ENCODE data around the gene MYOM1. TPM values are rescaled to one million over a fixed set of nuclear protein-coding genes. Genes with fewer than 3 reads are reported as not detected.
"Not testable (repeated sequence)": the region's sequence is repeated elsewhere in the genome, so short reads cannot be mapped to it uniquely, and the experiment has no call there.

MYOM1 gene
- total RNA-seq, 1 donor from 2014 or later: 878 TPM

DNA sequence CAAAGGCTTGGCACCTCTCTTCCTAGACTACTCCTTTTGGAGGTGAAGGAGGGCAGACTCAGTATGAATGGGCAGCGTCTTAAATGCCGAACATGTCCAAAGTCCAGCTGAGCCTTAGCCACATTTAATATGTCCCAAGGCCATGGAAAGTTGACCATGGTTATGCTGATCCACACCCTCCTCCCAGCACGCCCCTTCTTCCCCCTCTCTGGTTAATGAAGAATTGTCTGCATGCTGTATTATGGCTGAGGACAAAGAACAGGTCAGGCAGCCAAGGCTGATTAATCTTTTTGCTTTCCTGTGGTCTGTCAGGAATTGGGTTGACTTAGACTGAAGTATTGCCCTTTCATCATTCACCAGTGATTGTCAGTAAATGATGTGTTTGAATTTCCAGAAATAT lies 5.8 kb upstream of the MYOM1 start:
- intact Hi-C loops (cut with DNase I): no loop called here
- DNase-seq (ENCODE audit: low spot score): no peak

DNA sequence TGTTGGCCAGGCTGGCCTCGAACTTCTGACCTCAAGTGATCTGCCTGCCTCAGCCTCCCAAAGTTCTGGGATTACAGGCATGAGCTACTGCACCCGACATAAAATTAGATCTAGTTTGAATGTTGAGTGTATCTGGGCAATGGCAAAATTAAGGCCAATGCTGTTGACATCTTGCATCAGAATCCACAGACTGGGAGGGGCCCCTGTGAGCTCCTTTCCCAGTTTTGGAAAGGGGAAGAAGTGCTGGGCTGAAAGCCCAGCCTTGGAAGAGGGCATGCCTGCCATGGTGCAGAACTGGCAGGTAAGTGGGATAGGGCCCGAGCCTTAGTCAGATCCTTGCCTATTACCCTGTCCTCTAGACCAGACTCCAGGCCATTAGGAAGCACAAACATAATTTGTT lies 4.5 kb upstream of the MYOM1 start:
- no peak for DNase-seq (ENCODE audit: low spot score)
- intact Hi-C loops (cut with DNase I): no loop called here

DNA sequence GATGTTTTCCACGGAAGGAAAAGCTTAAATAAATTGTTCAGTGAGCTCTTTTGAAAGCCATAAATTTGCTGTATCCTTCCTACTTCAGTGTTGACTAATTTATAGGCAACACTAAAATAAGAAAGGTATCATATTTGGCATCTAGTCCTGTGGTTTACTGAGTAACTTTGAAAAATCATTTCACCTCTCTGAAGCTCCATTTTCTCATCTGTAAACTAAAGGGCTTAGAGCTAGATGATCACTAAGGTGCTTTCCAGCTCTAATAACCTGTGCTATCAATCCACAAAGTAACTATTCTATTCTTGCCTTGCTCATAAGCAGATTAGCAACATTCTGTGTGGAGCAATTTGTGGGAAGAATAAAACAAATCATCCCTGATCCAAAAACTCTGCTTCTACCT lies 3.6 kb upstream of the MYOM1 start:
- intact Hi-C loops (cut with DNase I): no loop called here

DNA sequence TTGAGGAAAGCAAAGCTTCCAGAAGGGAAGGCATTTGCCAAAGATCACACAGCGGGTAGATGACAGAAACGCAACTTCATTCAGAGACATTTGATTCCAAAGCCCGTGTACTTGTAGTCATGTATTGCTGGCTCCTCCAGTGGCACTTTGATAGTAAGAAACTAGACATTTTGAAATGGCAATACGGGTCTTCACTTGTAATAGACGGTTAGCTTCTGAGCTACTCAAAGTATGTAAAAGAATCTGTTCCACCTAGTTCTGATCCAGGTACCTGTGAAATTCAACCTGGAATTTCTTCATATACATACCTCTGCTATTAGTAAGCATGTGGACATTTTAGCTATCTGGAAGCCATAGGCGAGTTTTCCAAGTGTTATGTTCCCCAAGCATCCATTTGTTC lies 1.7 kb upstream of the MYOM1 start:
- no peak for DNase-seq (ENCODE audit: low spot score)
- intact Hi-C loops (cut with DNase I): no loop called here

More for the DNA sequence above, 3.6 kb upstream of the MYOM1 start:
- DNase-seq (ENCODE audit: low spot score): no peak

DNA sequence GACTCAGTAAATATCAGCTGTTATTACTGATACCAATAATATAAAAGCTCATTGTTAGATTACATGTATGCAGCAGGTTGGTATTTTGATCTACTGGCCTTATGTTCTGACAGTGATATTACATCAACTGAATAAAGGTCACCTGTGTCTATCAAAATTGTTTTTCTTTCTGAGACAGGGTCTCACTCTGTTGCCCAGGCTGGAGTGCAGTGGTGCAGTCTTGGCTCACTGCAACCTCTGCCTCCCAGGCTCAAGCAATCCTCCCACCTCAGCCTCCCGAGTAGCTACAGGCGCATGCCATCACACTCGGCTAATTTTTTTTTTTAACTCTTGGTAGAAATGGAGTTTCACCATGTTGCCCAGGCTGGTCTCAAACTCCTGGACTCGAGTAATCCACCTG lies 1.1 kb upstream of the MYOM1 start:
- intact Hi-C loops (cut with DNase I); DNase-seq (ENCODE audit: low spot score): not testable (repeated sequence)

DNA sequence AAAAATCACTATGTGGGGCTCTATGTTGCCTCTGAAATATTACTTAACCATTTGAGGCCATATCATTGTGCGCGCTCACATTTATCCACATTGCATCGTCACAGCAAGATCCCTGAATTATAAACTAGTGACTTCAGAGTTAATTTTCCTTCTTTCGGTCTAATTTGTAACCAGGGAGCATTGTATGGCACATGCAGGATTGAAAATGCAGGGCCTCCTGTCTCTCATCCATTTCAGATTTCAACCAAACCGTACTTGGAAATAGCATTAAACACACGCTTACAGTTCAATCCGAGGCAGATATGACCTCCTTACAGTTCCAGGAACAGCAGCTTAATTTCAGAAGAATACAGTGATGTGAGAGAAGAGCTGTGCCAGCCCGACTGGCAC lies 532 bp downstream of the MYOM1 start:
- intact Hi-C loops (cut with DNase I): no loop called here

DNA sequence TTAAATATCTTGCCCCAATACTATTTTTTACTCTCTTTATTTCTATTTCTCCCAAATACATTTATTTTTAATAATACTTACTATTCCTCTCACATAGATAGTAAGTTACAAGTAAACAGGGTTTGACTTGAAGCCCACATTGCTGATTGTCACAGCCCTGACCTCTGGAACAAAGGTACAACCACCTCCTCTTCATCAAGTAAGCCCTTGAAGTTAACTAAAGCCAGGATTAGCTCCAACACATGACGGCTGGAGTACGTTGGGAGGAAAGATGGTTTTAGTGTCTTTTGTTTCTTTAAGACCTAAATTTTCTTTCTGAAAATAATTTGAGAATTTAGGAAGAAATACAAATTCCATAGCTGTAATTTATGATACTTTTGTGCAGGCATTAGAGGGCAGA lies 949 bp downstream of the MYOM1 start:
- intact Hi-C loops (cut with DNase I): loop anchor here (1.0 kb wide), 1 partner anchor 28 kb away; the partner anchor contains the start of gene MYL12A
- no peak for DNase-seq (ENCODE audit: low spot score)

More for the DNA sequence above, 532 bp downstream of the MYOM1 start:
- DNase-seq (ENCODE audit: low spot score): no peak

DNA sequence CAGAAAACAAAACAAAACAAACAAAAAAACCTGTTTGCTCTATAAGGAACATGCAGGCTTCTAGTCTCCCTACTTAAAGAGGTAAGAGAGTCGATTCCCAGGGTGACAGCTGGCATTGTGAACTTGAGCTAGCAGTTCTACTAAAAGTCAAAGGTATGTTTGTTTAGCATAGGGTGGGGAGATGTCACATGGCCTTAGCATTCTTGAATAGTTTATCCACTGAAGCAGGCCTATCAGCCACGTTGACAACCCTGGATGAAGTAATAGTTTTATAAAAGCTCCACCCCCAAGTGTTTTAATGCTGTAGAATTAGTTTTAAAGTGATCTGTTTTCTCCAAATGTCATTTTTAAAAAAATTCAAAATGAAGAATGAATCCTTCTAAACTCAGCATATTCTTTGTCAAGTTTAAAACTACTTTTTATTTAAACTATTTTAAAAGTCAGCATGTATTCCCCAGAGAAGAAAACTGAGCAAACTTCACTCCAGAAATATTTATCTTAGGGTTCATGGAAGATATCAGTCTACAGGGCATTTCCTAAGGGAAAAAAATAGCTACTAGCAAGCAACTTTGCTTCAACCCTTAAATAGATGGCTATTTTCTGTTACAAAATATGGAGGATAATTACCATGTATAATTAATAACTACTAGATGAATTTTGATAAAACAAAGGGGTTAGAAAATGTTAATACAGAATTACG lies 1.7 kb downstream of the MYOM1 start:
- intact Hi-C loops (cut with DNase I): loop anchor here (1.0 kb wide), 1 partner anchor 29 kb away; the partner anchor contains the start of gene MYL12A
- DNase-seq (ENCODE audit: low spot score): no peak

DNA sequence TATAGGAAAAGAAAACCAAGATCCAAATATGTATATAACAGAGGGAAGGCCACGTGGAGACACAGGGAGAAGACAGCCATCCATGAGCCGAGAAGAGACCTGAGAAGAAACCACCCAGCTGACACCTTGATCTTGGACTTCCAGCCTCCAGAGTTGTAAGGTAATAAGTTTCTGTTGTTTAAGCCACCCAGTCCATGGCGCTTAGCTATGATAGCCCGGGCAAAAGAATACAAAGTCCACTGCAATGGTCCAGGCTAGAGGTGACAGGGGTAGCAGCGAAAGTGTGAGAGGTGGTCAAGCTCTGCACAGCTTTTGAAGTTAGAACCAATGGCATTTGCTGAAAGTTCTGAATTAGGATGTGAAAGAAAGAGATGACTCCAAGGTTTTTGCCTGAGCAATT lies 2.8 kb downstream of the MYOM1 start:
- no peak for DNase-seq (ENCODE audit: low spot score)
- intact Hi-C loops (cut with DNase I): no loop called here

DNA sequence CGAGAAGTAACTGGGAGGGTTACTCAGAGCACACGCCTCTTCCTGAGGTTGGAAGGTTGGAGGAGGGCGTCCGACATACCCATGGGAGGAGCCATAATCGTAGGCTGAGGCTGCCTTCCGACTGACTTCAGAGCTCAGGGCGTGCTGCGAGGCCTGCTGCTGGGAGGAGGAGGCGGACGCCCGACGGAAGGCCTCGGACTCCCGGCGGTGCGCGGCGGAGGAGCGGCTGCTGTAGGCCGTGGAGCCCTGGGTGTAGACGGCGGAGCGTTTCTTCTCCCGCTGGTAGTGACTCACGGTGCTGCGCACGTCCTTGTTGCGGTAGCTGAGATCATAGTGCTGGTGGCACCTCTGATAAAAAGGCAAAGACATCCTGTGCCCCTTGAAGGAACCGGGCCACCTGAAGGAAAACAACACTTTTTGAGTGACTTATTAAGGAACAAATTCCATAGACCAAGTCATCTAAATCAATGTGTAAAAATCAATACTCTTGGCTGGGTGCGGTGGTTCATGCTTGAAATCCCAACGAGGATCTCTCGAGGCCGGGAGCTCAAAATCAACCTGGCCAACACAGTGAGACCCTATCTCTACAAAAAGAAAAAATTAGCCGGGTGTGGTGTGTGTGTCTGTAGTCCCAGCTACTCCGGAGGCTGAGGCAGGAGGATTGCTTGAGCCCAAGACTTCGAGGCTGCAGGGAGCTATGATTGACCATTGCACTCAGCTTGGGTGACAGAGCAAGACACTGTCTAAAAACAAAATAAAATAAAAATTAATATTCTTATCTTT lies 4.7 kb downstream of the MYOM1 start:
- no peak for DNase-seq (ENCODE audit: low spot score)
- intact Hi-C loops (cut with DNase I): no loop called here

DNA sequence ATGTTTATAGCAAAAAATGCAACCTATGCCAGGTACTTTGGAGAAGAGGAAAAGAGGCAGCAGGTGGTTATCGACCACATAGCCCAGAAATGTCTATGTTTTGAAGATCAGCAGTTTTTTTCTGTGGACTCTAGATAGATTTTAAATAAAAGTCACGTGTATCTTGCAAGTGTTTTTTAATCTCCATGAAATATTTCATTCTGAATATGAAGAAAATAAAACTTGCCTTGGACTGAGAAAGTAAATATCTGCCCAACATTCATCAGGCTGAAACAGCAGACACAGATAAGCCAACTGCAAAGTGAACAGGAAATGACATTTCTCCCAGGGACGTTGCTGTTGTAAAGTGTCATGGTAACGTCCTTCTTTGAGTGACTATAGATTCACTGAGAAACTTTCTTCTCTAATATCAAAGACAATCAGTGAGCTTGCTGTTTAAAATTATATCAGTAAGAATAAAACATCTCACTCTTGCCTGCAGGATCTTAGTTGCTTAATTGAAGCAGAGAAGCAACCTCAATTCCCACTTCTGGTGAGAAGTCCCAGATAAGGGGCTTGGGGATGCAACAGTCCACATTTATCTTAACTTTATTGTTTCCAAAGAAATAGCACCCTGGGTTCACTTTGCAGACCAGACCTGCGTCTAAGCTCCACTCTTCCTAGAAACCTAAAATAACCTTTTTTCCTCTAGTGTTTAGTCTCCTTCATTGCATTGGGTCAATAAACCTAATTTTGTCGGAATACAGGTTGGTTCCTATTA lies 6.3 kb downstream of the MYOM1 start:
- intact Hi-C loops (cut with DNase I): no loop called here
- DNase-seq (ENCODE audit: low spot score): no peak

DNA sequence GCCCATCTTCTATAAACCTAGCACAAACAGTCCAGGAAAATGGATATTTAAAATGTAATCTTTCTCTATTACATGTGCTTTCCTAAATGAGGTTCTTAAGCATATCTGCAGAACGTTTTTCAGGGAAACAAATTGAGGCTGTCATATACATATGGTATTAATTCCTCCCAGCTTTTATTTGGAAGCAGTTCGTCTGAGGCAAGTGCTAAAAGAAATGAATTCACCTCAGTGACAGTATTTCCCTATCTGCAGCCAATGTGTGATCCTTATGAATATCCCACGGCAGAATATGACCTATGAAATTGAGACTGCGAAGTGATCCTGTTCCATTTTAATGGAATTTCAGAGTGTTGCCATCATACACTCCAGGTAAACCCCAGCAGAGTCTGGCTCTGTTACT lies 7.1 kb downstream of the MYOM1 start:
- DNase-seq (ENCODE audit: low spot score): no peak
- intact Hi-C loops (cut with DNase I): no loop called here

DNA sequence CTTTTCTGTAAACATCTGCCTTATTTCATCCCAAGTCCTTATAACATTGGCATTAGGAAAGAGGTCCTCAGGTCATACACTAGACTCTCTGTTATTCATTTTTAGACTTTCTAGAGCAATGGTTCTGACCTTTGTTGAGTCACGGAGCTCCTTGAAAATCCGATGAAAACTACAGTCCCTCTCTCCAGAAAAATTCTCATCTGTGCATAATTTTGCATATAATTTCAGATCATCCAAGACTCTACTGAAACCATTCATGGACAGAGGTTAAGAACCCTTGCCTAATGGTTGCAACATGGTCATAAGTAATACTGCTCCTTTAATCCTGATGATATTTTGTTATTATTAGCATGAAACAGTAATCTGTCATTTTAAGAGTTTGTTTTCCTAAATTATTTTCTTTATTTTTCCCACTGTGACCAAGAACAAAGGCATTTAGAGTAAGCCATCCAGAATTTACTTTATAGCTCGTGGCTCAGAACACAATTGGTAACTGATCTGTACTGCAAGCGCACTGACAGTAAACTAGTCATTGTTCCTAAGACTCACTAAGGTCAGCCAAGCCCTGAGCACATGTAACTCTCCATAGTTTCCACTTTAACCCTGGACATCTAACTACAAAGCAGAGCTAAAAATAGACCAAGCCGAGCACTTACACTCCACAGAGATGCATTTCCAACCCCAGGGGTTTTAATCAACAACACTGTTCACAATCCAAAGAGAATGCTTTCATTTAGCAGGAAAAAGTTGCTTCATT lies 8.4 kb downstream of the MYOM1 start:
- intact Hi-C loops (cut with DNase I): no loop called here
- DNase-seq (ENCODE audit: low spot score): no peak

DNA sequence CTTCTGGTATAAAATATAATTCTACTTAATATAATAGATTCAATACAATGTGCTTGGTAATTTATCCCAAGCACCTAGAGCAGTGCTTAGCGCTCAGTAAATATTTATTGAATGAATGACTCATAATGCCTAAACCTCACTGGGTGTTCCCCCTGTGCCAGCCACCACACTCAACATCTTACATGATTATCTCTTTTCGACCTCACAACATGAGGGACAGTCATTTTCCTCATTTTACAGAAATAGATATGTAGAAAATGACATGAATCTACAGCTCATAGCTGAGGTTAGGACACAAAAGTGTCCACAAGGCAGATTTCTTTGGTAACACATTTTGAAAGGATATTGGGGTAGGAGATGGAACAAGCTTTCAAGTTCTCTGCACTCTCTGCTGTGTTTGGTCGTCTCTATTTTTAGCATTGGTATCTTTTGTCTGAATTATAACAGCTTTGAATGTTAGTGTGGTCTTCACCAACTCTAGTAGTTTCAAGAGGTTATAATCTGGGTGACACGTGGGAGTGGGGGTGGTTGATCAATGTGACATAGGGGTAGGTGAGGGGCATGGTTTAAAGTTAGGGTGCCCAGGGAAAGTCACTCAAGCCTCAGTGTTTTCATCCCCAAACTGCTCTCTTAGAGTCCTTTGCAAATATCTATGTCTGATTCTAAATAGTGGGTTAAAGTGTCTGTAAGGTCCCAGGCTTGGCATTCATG lies 9.8 kb downstream of the MYOM1 start:
- intact Hi-C loops (cut with DNase I): no loop called here
- DNase-seq (ENCODE audit: low spot score): no peak

DNA sequence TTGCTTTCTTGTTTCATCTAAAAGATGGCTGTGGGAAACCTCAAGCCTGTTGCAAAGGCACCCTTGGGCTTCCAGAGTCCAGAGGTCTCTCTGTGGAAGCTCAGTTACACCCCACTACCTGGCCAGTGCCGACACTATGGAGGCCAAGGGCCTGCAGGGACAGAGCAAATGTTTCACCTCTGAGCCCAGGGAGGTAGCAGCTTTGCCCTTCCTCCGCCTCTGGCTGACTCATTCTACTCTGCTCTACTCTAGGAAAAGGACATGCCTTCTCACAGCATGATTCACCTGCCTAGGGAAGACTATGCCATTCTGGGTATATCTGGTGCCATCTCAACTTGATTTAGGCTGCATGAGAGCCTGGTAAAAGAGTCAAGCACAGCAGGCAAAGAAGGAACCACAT lies 12.2 kb downstream of the MYOM1 start:
- DNase-seq (ENCODE audit: low spot score): no peak
- intact Hi-C loops (cut with DNase I): no loop called here

DNA sequence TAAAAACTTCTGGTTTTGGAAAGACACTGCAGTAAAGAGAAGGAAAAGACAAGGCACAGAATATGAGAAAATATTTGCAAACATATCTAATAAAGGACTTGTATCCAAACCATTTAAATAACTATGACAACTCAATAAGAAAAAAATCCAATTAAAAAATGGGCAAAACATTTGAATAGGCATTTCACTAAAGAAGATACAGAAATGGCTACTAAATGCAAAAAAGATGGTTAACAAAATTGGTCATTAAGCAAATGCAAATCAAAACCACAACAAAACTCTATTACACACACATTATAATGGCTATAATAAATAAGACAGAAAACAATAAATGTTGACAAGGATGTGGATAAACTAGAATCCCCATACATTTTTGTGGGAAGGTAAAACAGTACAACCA lies 14.5 kb downstream of the MYOM1 start:
- no peak for DNase-seq (ENCODE audit: low spot score)

DNA sequence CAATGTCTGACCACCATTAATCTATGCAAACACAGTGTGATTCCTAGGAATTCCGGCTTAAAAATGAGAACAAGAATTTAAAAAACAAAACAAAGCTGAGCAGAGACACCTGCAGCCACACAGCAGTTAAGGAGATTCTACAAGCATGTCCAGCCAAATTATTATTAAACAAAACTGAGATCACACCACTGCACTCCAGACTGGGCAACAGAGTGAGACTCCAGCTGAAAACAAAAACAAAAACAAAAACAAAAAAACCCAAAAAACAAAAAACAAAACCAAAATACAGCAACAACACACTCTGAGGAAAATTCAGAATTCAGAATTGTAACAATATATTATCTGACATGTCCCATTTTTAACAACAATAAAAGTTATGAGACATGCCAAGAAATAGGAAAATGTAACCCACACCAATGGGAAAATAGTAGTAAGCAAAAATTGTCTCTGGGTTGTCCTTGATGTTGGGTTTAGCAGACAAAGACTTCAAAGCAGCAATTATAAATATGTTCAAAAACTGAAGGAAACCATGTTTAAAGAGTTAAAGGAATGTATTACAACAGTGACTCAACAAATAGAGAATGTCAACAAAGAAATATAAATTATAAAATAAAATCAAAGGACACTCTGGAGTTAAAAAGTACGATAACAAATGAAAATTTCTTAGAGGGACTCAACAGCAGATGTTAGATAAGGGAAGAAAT lies 19.7 kb downstream of the MYOM1 start:
- no peak for DNase-seq (ENCODE audit: low spot score)
- intact Hi-C loops (cut with DNase I): no loop called here

More for the DNA sequence above, 14.5 kb downstream of the MYOM1 start:
- intact Hi-C loops (cut with DNase I): no loop called here

DNA sequence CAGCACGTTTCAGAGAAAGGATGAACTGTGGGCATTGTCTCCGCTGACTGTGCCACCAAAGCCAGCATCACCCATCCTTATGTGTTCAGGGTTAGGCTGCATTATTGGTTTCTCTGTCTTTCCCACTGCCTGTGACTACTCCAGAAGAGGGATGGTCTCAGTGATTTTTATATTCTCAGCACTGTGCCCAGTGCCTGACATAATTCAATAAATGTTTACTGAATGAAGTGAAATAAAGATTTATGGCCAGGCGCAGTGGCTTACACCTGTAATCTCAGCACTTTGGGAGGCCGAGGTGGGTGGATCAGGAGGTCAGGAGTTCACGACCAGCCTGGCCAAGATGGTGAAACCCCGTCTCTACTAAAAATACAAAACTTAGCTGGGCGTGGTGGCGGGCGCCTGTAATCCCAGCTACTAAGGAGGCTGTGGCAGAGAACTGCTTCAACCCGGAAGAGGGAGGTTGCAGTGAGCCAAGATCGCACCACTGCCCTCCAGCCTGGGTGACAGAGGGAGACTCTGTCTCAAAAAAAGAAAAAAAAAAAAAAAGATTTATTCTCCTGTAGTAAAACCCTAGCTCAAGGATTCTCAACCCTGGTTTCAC lies 21.4 kb downstream of the MYOM1 start:
- DNase-seq (ENCODE audit: low spot score); intact Hi-C loops (cut with DNase I): not testable (repeated sequence)
